Measurements from ENCODE around the gene CXCL1. TPM values are rescaled to one million over a fixed set of nuclear protein-coding genes. Genes with fewer than 3 reads are reported as not detected.

The CXCL1 gene
- total RNA-seq, 1 donor from 2014 or later = 0.72 TPM

DNA sequence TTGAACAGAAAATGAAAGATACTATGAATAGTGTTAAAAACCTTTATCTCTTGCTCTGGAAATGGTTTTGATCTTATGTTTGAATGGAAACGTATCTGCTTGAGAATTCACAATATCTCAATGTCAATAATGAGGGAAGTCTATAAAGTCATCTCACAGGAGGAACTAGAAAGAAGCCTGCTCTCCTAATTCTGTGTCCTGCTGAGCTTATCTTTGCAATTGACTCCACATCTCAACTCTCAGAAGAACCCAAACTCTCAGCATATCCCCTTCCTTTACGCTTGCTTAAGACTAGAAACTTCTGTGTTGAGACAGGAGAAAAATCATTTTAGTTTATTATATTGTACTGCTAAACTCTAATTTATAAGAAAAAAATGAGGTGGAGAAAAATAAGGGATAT is 24.4 kb upstream of the CXCL1 start:
- peaks cover 44% of the 10 kb centered on the region for H3K27me3 Mint-ChIP-seq (ENCODE audit: low read depth)
- H3K4me3 Mint-ChIP-seq (ENCODE audit: unreplicated experiment) = no peak overlapping the region
- no peak overlapping the region for H3K27ac Mint-ChIP-seq (ENCODE audit: unreplicated experiment)
- DNase-seq (ENCODE audit: low spot score) = no peak
- TF ChIP-seq, protein P1, sequence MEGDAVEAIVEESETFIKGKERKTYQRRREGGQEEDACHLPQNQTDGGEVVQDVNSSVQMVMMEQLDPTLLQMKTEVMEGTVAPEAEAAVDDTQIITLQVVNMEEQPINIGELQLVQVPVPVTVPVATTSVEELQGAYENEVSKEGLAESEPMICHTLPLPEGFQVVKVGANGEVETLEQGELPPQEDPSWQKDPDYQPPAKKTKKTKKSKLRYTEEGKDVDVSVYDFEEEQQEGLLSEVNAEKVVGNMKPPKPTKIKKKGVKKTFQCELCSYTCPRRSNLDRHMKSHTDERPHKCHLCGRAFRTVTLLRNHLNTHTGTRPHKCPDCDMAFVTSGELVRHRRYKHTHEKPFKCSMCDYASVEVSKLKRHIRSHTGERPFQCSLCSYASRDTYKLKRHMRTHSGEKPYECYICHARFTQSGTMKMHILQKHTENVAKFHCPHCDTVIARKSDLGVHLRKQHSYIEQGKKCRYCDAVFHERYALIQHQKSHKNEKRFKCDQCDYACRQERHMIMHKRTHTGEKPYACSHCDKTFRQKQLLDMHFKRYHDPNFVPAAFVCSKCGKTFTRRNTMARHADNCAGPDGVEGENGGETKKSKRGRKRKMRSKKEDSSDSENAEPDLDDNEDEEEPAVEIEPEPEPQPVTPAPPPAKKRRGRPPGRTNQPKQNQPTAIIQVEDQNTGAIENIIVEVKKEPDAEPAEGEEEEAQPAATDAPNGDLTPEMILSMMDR (IDR thresholded peaks at IDR 0.05) = no peak
- H3K36me3 Mint-ChIP-seq (ENCODE audit: low read depth) = no peaks in the 10 kb centered on the region
- no peaks in the 10 kb centered on the region for H3K9me3 Mint-ChIP-seq (ENCODE audit: low read depth)
- no peaks in the 10 kb centered on the region for H3K4me1 Mint-ChIP-seq (ENCODE audit: low read depth)

DNA sequence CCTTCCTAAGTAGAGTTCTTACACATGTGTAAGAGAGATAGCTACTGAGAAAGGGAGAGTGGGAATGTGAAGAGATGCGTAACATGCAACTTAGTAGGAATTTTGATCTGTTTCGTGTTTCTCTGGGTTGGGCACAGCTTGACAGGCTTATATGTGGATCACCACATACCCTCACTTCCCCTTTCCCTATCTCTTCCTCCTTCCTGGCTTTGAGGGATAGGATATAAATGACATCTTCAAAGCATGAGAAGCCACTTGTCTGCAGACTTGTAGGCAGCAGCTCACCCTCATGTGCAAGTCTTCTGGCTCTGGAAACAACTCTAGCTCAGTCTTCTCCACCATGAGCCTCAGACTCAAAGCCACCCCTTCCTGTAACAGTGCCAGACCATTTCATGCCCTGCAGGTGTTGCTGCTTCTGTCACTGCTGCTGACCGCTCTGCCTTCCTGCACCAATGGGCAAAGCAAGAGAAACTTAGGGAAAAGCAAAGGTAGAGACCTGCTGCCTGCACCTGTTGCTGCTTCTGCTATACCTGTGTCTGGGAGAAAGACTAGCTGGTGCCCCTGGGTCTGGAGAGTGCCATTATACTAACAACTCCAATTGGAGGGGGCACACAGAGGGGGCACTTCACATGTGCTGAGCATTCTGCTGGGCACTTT is 21.5 kb upstream of the CXCL1 start:
- TF ChIP-seq, protein P1 (IDR thresholded peaks at IDR 0.05) = no peak
- Mint-ChIP-seq H3K27ac (ENCODE audit: unreplicated experiment) (no peak overlapping the region), H3K4me3 (ENCODE audit: unreplicated experiment) (no peak overlapping the region), H3K36me3 (ENCODE audit: low read depth) (no peaks in the 10 kb centered on the region), H3K4me1 (ENCODE audit: low read depth) (no peaks in the 10 kb centered on the region), H3K27me3 (ENCODE audit: low read depth) (peaks cover 48% of the 10 kb centered on the region), H3K9me3 (ENCODE audit: low read depth) (no peaks in the 10 kb centered on the region)
- DNase-seq (ENCODE audit: low spot score) = no peak

DNA sequence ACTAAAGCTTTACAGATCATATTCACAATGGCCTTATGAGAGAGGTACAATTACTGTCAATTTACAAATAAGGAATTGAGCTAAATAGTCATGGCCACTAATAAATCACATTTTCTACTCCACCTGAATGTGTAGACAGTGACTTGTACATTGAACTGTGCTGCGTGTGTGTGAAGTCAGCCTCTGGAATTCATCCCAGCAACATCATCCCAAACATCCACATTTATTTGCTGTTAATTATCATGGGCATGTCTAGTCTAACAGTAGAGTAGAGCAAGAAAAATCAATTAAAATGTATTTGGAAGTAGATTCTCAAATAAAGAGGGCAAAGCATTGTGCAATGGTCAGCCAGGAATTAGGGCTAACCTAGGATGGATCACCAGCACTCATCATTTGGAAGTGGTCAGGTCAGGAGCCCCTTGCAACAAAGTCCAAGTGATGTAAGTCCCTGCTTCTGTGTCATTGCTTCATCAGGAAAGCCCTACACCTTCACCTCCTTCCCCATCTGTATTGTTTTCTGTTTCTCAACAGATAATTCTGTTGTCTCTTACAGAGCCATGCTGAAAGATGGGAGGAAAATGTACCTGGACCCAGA is 20.9 kb upstream of the CXCL1 start:
- Mint-ChIP-seq H3K4me3 (ENCODE audit: unreplicated experiment) (no peak overlapping the region), H3K9me3 (ENCODE audit: low read depth) (no peaks in the 10 kb centered on the region), H3K36me3 (ENCODE audit: low read depth) (no peaks in the 10 kb centered on the region), H3K27ac (ENCODE audit: unreplicated experiment) (no peak overlapping the region), H3K4me1 (ENCODE audit: low read depth) (no peaks in the 10 kb centered on the region), H3K27me3 (ENCODE audit: low read depth) (peaks cover 42% of the 10 kb centered on the region)
- TF ChIP-seq, protein P1 (IDR thresholded peaks at IDR 0.05) = no peak
- DNase-seq (ENCODE audit: low spot score) = no peak

DNA sequence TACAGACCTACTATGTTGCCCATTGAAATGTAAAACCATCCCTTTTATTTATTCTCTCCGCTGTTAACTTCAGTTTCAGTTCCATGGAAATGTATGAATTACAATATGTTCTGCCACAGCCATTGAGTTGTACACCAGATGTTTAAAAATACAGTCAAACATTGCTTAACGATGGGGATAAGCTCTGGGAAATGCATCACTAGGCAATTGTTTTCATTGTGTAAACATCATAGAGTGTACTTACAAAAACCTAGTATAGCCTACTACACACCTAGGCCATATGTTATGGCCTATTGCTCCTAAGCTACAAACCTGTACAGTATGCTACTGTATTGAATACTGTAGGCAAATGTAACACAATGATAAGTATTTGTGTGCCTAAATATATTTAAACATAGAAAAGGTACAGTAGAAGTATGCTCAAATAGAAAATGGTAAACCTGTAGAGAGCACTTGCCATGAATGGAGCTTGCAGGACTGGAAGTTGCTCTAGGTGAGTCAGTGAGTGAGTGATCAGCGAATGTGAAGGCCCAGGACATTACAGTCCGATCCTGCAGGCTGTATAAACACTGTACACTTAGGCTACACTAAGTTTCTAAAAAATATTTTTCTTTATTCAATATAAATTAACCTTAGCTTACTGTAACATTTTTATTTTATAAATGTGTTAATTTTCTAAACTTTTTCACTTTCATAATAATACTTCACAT is 18.8 kb upstream of the CXCL1 start:
- Mint-ChIP-seq H3K27ac (ENCODE audit: unreplicated experiment) (no peak overlapping the region), H3K9me3 (ENCODE audit: low read depth) (no peaks in the 10 kb centered on the region)
- TF ChIP-seq, protein P1 (IDR thresholded peaks at IDR 0.05) = no peak

DNA sequence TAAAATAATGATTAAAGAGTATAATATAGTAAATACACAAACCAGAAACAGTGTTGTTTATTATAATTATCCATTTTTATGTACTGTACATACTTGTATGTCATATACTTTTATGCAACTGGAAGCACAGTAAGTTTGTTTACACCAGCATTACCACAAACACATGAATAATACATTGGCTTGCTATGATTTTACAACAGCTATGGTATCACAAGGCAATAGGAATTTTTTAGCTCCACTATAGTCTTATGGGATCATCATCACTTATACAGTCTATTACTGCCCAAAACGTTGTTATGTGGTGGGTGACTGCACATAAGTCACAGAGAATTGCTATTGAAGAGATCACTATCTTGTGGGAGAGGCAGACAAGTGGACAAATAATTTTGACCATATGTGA is 17.9 kb upstream of the CXCL1 start:
- Mint-ChIP-seq H3K4me1 (ENCODE audit: low read depth) (peaks cover 17% of the 10 kb centered on the region), H3K36me3 (ENCODE audit: low read depth) (no peaks in the 10 kb centered on the region), H3K4me3 (ENCODE audit: unreplicated experiment) (no peak overlapping the region), H3K27me3 (ENCODE audit: low read depth) (peaks cover 27% of the 10 kb centered on the region), H3K27ac (ENCODE audit: unreplicated experiment) (no peak overlapping the region), H3K9me3 (ENCODE audit: low read depth) (no peaks in the 10 kb centered on the region)
- no peak for DNase-seq (ENCODE audit: low spot score)
- TF ChIP-seq, protein P1 (IDR thresholded peaks at IDR 0.05) = no peak

More for the DNA sequence above, 18.8 kb upstream of the CXCL1 start:
- Mint-ChIP-seq H3K4me1 (ENCODE audit: low read depth) (peaks cover 9% of the 10 kb centered on the region), H3K4me3 (ENCODE audit: unreplicated experiment) (no peak overlapping the region), H3K36me3 (ENCODE audit: low read depth) (no peaks in the 10 kb centered on the region), H3K27me3 (ENCODE audit: low read depth) (peaks cover 30% of the 10 kb centered on the region)
- no peak for DNase-seq (ENCODE audit: low spot score)

Measured in chondrocyte (in vitro differentiated cells).